Retinal pigment epithelial cell (primary cell): ENCODE measurements around the gene SMOC1.
"Not testable (repeated sequence)": the region's sequence is repeated elsewhere in the genome, so short reads cannot be mapped to it uniquely, and the experiment has no call there.

Source experiments
- DNase-seq: peaks from one replicate; pipeline ENCODE4 v3.0.0-alpha.2; 2010; ENCODE audit warnings: low read depth
- H3K4me3 ChIP-seq: 2 replicates; pipeline ENCODE4 v1.5.1; 2011; ENCODE audit warnings: mild to moderate bottlenecking, low read length, control low read depth, moderate library complexity
- CTCF ChIP-seq: conservative IDR thresholded peaks from 2 replicates; pipeline ENCODE4 v1.5.1; 2011; ENCODE audit warnings: low read depth, low read length, control low read depth, inconsistent platforms

SMOC1 gene

DNA sequence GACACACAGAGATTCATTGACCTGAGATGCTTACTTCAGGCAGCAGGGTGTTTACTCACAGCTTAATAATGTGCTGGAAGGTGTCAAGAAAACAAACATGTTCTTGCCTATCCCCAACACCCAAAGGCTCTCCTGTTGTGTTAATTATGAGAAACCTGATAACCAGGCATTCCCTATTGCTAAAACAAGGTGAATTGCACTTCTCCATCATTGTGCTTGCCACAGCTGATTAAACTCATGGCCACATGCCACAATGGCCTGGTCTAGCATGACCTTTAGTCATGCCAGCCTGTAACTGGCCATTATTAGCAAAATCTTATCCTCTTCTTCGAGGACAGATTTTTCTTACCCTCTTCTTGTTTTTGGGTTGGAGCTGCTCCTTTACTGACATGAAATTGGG lies 21.4 kb downstream of the SMOC1 start:
- no peak overlapping the region for H3K4me3 ChIP-seq
- no peak for DNase-seq
- no peak for TF ChIP-seq CTCF

DNA sequence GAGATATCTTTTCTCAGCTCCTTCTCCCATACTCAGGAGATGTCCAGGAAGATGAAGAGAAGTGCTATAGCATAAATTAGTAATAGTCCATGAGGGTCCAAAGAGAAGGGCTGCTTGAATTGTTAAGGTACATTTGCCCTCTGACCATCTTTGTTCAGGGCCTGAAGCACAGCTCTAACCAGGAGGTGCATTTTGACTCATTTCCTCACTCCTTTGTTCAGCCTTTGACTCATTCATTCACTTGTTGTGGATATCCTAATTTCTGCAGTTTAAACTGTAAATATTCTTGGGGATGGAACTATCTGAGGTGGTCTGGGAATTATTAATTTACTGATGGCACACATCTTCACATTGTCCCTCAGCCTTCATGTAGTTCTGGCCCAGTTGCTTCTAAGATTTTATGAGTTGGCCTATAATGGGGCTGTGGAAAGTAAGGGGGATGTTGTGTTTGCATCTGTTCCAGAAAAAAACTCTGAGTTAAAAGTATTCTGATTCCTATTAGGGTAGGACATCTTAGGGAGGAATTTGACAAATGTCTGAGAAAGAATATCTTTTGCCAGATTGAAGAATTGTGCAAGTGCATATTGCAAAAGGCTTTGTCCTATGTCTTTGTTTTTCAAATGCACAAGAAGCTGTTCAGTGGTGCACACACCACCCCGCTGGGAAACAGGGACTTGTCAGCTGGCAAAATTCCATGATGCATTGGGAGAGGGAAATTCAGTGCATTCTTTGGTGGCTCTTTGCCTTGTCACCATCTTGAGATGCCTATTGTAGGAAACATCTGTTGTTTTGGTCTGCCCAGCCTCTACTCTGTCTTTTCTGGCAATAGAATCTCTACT lies 22.1 kb downstream of the SMOC1 start:
- no peak for TF ChIP-seq CTCF
- DNase-seq, result no peak
- no peak overlapping the region for H3K4me3 ChIP-seq

DNA sequence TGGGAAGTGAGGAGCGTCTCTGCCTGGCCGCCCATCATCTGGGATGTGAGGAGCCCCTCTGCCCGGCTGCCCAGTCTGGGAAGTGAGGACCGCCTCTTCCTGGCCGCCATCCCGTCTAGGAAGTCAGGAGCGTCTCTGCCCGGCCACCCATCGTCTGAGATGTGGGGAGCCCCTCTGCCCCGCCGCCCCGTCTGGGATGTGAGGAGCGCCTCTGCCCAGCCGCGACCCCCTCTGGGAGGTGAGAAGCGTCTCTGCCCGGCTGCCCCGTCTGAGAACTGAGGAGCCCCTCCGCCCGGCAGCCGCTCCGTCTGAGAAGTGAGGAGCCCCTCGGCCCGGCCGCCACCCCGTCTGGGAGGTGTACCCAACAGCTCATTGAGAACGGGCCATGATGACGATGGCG lies 23.8 kb downstream of the SMOC1 start:
- H3K4me3 ChIP-seq, DNase-seq: not testable (repeated sequence)

GRCh38 chr14:69904246-69904645 lies 25.0 kb downstream of the SMOC1 start:
- no peak overlapping the region for H3K4me3 ChIP-seq
- no peak for TF ChIP-seq CTCF
- DNase-seq, result no peak

GRCh38 chr14:69906201-69906600 lies 27.0 kb downstream of the SMOC1 start:
- no peak overlapping the region for H3K4me3 ChIP-seq
- DNase-seq, result no peak
- TF ChIP-seq CTCF, result no peak

GRCh38 chr14:69909826-69910550 lies 30.8 kb downstream of the SMOC1 start:
- H3K4me3 ChIP-seq, result no peak overlapping the region
- no peak for DNase-seq
- no peak for TF ChIP-seq CTCF

DNA sequence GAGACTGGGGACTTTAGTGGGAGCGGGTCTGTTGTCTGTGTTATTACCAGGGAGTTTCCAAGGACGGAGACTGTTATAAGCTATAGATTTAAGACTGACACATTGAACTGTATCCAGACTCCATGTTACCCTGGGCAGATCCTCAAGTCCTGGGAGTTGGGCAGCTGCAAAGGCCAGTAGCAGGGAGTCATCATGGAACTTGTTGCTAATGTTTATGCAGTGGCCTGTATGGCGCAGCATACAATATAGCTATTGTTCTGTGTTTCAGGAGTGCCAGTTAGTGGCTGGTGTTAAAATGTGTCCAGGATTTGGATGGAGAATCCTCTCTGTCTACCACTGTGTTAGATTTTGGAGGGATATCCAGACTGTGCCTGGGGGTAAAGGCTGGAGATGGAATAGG lies 31.7 kb downstream of the SMOC1 start:
- H3K4me3 ChIP-seq, result no peak overlapping the region
- no peak for TF ChIP-seq CTCF
- DNase-seq, result no peak
